Activated T-cell treated with anti-CD3 and anti-CD28 coated beads, Interleukin-2, amount 50 U/mL, for 72 hours (primary cell): ENCODE results near the gene SPDYE4. TPM values are rescaled to one million over a fixed set of nuclear protein-coding genes. Genes with fewer than 3 reads are reported as not detected.

Source experiments
- ATAC-seq, 2 donors: fragments of 150-1000 bp; cut with Tn5 transposase; replicated peaks in 1 of 2; 2 replicates each; pipeline ENCODE4 v1.10.0; 2021; ENCODE audit warnings: moderate library complexity in 2 of 2, mild to moderate bottlenecking in 1 of 2
- DNase-seq, 2 donors: peaks; one replicate each; pipeline ENCODE4 v3.0.0; 2021 to 2022; ENCODE audit warnings: mixed read lengths in 1 of 2
- H3K27ac Mint-ChIP-seq: one replicate; pipeline ENCODE4 v1.8.0; 2022; ENCODE audit warnings: mild to moderate bottlenecking, moderate library complexity, mixed read lengths
- H3K27me3 Mint-ChIP-seq: one replicate; pipeline ENCODE4 v1.8.0; 2022; ENCODE audit warnings: low read depth, mixed read lengths
- H3K36me3 Mint-ChIP-seq, 2 donors: one replicate each; pipeline ENCODE4 v1.8.0; 2022; ENCODE audit warnings: mixed read lengths in 2 of 2, mild to moderate bottlenecking in 1 of 2; ENCODE audit not compliant: insufficient read depth in 2 of 2
- H3K4me1 Mint-ChIP-seq: one replicate; pipeline ENCODE4 v1.8.0; 2022; ENCODE audit warnings: low read depth, mixed read lengths
- H3K4me3 Mint-ChIP-seq, 2 donors: one replicate each; pipeline ENCODE4 v1.8.0; 2022; ENCODE audit warnings: mild to moderate bottlenecking in 2 of 2, mixed read lengths in 2 of 2, moderate library complexity in 2 of 2
- H3K9me3 Mint-ChIP-seq, 2 donors: one replicate each; pipeline ENCODE4 v1.8.0; 2022; ENCODE audit warnings: mixed read lengths in 2 of 2
- total RNA-seq, 2 donors: library from RNA; stranded (reverse); gene quantifications; one replicate each; pipeline ENCODE4 v1.2.3, GENCODE V29; 2022

SPDYE4 gene
- total RNA-seq, 2 donors from 2014 or later = not detected

DNA sequence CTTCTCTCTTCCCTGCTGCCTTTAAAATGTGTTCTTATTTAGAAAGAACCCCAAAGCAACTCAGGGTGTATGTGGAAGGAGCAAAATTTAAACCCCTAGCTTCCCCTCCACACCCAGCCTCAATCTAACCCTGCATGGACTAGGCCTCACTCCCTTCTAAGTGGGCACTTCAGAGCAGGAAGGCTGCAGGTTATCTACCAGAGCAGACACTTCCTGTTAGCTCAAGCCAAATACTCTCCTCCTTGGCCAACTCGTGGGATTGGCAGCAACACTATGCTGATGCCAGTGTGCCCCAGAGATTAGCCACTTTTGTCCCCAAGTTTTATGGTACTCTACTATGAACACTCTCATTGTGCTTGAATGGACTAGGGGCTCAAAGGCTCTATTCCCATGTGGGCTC, 49.3 kb downstream of the SPDYE4 start:
- ATAC-seq (no peak), DNase-seq (no peak)
- Mint-ChIP-seq H3K9me3 (no peaks in the 10 kb centered on the region), H3K27ac (no peak overlapping the region), H3K36me3 (no peaks in the 10 kb centered on the region), H3K4me1 (no peaks in the 10 kb centered on the region), H3K4me3 (no peak overlapping the region), H3K27me3 (peaks cover 28% of the 10 kb centered on the region)

DNA sequence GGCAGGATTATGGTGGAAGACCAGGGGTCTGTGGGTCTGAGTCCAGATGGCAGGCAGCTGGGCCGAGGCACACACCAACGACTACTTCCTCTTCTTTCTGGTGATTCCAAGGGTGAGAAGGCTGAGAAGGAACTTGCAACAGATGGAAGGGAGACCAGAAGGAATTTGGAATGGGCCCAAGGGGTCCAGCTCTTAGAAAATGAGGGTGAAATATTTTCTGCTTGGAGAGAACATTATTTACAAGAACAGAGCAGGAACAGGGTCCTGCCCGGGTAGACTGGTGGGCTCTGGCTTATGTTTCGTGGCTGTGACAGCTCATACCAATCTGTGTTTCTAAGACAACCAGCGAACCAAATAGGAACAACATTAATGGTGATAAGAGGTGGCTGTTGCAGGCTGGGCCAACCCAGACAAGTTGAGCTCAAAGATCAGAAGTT, 50.3 kb downstream of the SPDYE4 start:
- Mint-ChIP-seq H3K27me3 (peaks cover 28% of the 10 kb centered on the region), H3K4me3 (no peak overlapping the region), H3K9me3 (no peaks in the 10 kb centered on the region), H3K36me3 (no peaks in the 10 kb centered on the region), H3K4me1 (no peaks in the 10 kb centered on the region), H3K27ac (no peak overlapping the region)
- no peak for DNase-seq
- ATAC-seq = no peak

DNA sequence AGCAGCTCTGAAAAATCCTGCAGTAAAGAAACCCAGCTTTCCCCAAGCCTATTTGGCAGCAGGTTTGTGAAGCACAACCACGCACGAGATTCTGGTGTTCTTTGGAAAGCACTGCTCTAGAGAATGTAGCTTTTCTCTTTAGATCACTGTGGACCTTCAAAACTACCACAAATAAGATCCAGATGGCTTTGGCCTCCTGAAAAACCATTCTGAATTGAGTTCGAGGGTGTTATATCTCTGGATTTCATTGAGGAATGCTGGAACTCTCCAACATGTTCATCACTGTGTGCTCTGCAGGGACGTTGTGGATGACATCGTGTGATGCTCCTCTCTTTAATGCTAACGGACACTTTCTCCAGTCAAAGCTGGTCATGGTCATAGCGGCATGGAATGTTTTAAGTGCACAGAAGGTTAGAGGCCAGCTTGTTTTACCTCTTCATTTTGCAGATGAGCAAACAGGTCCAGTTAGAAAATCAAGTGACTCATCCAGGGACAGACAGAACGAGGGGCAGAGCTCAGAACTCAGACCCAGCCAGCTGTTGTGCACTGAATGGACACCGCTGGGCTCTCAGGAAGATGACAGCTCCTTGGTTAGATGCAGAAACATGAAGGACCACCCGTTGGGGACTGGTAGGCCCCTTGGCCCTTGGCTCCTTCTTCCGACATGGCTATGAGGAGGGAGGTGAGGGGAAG, 50.9 kb downstream of the SPDYE4 start:
- Mint-ChIP-seq H3K4me3 (no peak overlapping the region), H3K9me3 (no peaks in the 10 kb centered on the region), H3K27ac (no peak overlapping the region), H3K4me1 (no peaks in the 10 kb centered on the region), H3K27me3 (peaks cover 28% of the 10 kb centered on the region), H3K36me3 (no peaks in the 10 kb centered on the region)
- ATAC-seq (no peak), DNase-seq (no peak)

DNA sequence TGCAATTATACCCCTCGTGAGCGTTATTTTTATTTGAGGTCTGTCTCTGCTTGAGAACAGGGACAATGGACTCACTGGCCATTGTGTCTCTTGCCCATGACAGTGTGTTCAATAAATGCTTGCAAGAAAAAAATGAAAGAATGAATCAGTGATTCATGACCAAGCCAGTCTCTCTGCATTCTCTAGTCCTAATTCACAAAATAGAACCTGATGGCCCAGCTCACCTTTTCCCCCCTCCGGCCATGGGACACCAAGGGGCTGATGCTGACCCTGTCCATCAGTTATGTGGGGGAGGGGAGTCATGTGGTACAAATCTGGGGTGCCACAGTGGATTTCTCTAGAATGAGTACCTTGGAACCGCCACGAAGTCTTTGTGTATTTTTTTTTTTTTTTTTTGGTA, 51.9 kb downstream of the SPDYE4 start:
- H3K27me3 Mint-ChIP-seq = peaks cover 33% of the 10 kb centered on the region
- ATAC-seq (no peak), DNase-seq (no peak)
- H3K9me3 Mint-ChIP-seq = no peaks in the 10 kb centered on the region
- no peak overlapping the region for H3K27ac Mint-ChIP-seq
- H3K36me3 Mint-ChIP-seq = no peaks in the 10 kb centered on the region
- no peaks in the 10 kb centered on the region for H3K4me1 Mint-ChIP-seq
- H3K4me3 Mint-ChIP-seq = no peak overlapping the region

DNA sequence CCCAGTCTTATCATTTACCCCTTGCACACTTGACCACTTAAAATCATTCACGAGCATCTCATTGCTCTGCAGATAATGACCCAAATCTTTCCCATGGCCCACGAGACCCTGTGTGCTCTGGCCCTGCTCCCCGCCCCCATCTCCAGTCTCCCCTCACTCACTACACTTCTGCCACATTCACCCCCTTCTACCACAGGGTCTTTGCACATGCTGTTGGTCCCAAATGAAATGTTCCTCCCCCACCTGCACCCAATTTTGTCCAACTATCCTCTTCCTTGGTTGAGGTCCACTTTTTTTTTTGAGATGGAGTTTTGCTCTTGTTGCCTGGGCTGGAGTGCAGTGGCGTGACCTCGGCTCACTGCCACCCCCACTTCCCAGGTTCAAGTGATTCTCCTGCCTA, 52.9 kb downstream of the SPDYE4 start:
- Mint-ChIP-seq H3K4me3 (no peak overlapping the region), H3K4me1 (no peaks in the 10 kb centered on the region), H3K27me3 (peaks cover 40% of the 10 kb centered on the region), H3K9me3 (no peaks in the 10 kb centered on the region), H3K36me3 (no peaks in the 10 kb centered on the region), H3K27ac (no peak overlapping the region)
- no peak for ATAC-seq
- no peak for DNase-seq

DNA sequence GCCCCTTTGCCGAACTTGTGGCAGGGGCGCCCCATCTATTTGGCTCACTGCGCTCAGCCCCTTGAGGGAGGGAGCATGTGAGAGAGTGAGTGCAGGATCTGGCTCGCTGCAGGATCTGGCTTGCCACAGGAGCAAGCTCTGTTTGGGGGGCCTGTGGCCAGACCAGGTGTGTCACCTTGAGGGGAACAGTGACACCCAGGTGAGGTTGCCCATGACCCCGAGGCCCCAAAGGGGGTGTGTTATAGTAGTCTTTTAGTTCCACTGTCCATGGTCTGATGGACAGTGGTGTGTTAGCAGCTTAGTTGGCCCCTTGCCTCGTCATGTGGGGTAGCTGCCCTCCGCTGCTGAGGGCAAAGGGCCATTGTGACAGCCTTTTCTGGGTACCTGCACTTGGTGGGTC, 55.3 kb downstream of the SPDYE4 start:
- H3K4me3 Mint-ChIP-seq = no peak overlapping the region
- H3K36me3 Mint-ChIP-seq = no peaks in the 10 kb centered on the region
- peaks cover 41% of the 10 kb centered on the region for H3K27me3 Mint-ChIP-seq
- DNase-seq = no peak
- H3K9me3 Mint-ChIP-seq = no peaks in the 10 kb centered on the region
- H3K4me1 Mint-ChIP-seq = peaks cover 6% of the 10 kb centered on the region
- H3K27ac Mint-ChIP-seq = no peak overlapping the region
- no peak for ATAC-seq

DNA sequence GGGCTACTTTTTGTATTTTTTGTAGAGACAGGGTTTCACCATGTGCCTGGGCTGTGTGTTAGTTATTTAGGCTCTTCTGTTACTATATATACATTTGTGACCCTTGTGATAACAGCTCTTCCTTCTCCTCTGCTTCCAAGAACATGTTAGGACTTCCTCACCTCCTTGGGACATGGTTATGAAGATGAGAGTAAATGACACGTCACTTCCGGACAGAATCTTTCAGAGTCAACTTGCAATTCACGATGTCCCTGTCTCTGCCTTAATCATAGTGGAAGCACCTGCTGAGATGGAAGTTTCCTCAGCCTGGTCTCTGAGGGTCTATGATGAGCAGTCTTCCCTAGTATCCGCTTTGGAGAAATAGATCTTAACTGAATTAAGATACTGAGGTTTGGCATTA, 56.6 kb downstream of the SPDYE4 start:
- Mint-ChIP-seq H3K9me3 (no peaks in the 10 kb centered on the region), H3K36me3 (no peaks in the 10 kb centered on the region), H3K27ac (no peak overlapping the region), H3K27me3 (peaks cover 31% of the 10 kb centered on the region), H3K4me1 (peaks cover 7% of the 10 kb centered on the region), H3K4me3 (no peak overlapping the region)
- no peak for ATAC-seq
- DNase-seq = no peak

DNA sequence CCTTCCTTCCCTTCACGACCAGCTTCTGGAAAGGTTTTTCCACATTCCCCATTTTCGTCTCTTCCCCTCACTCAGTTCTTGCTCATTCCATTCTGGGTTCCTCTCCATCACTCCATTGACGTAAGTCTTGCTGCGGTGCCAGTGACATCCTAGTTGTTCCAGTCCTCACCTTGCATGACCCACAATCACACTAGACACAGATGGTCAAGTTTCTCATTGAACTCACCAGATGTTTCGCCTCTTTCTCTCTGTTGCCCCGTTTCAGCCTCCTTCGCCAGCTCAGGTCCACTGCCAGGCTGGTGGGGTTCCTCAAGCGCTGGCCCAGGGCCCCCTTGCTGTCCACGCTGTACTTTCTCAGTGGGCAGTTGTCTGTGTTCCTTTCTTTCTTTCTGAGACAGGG, 57.1 kb downstream of the SPDYE4 start:
- H3K27ac Mint-ChIP-seq = no peak overlapping the region
- H3K9me3 Mint-ChIP-seq = no peaks in the 10 kb centered on the region
- DNase-seq (no peak), ATAC-seq (no peak)
- peaks cover 7% of the 10 kb centered on the region for H3K4me1 Mint-ChIP-seq
- no peak overlapping the region for H3K4me3 Mint-ChIP-seq
- peaks cover 31% of the 10 kb centered on the region for H3K27me3 Mint-ChIP-seq
- H3K36me3 Mint-ChIP-seq = no peaks in the 10 kb centered on the region

Other genes starting within 250 kb of the SPDYE4 start
- 10 to 100 TPM in 1 of 2 donors, 1 to 10 TPM in 1; 7.6 to 23.7 TPM for gene MYH10, start 127.8 kb downstream of the SPDYE4 start, total RNA-seq
- 1 to 10 TPM in 1 of 2 donors, under 1 TPM in 1; 0.42 to 1.3 TPM for gene CCDC42, start 13.7 kb downstream of the SPDYE4 start, total RNA-seq
- gene MFSD6L, start 40.8 kb upstream of the SPDYE4 start, total RNA-seq = under 1 TPM; 0.10 to 0.14 TPM
- gene PIK3R6, start 109.1 kb upstream of the SPDYE4 start, total RNA-seq = 1 to 10 TPM in 1 of 2 donors, under 1 TPM in 1; 0.99 to 2.6 TPM
- gene PIK3R5, start 207.2 kb upstream of the SPDYE4 start, total RNA-seq = 10 to 100 TPM; 43.0 to 45.4 TPM